GM21737 (cell line): ENCODE data around the gene CDH23.

ENCODE experiments used
- ATAC-seq: cut with Tn5 transposase; IDR thresholded peaks from one replicate; pipeline ENCODE4 v1.9.1; 2021; ENCODE audit warnings: mild to moderate bottlenecking, moderate library complexity; ENCODE audit not compliant: unreplicated experiment

The CDH23 gene

GRCh38 chr10:71632896-71633600 lies 236.3 kb downstream of the CDH23 start:
- ATAC-seq: no peak

GRCh38 chr10:71633920-71634319 lies 237.2 kb downstream of the CDH23 start:
- ATAC-seq: no peak

- ATAC-seq: no peak
Measured at GRCh38 chr10:71634531-71635164, 237.9 kb downstream of the CDH23 start.

- no peak for ATAC-seq
Measured at GRCh38 chr10:71635251-71635866, 238.6 kb downstream of the CDH23 start.

- ATAC-seq: no peak
Measured at GRCh38 chr10:71635867-71636266, 239.1 kb downstream of the CDH23 start.

GRCh38 chr10:71636588-71636987 lies 239.9 kb downstream of the CDH23 start:
- ATAC-seq: no peak

GRCh38 chr10:71637305-71637704 lies 240.6 kb downstream of the CDH23 start:
- no peak for ATAC-seq

GRCh38 chr10:71638064-71638821 lies 241.5 kb downstream of the CDH23 start:
- no peak for ATAC-seq

- no peak for ATAC-seq
Measured at GRCh38 chr10:71638822-71639719, 242.4 kb downstream of the CDH23 start.

- no peak for ATAC-seq
Measured at GRCh38 chr10:71640607-71641006, 243.9 kb downstream of the CDH23 start.

- no peak for ATAC-seq
Measured at GRCh38 chr10:71641449-71641848, 244.7 kb downstream of the CDH23 start.

- ATAC-seq: no peak
Measured at GRCh38 chr10:71641986-71642385, 245.3 kb downstream of the CDH23 start.

GRCh38 chr10:71643904-71644303 lies 247.2 kb downstream of the CDH23 start:
- no peak for ATAC-seq

GRCh38 chr10:71644307-71645180 lies 247.8 kb downstream of the CDH23 start:
- no peak for ATAC-seq

GRCh38 chr10:71645185-71645584 lies 248.5 kb downstream of the CDH23 start:
- no peak for ATAC-seq

- no peak for ATAC-seq
Measured at GRCh38 chr10:71646037-71646436, 249.3 kb downstream of the CDH23 start.

- ATAC-seq: no peak
Measured at GRCh38 chr10:71646592-71647292, 250.0 kb downstream of the CDH23 start.

GRCh38 chr10:71647526-71648253 lies 251.0 kb downstream of the CDH23 start:
- ATAC-seq: no peak
